ENCODE data around the gene MYL5.
"Not testable (repeated sequence)": the region's sequence is repeated elsewhere in the genome, so short reads cannot be mapped to it uniquely, and the experiment has no call there.

The MYL5 gene

GRCh38 chr4:684623-685327 is 10.4 kb downstream of the MYL5 start:
- no peak for DNase-seq (ENCODE audit: low read depth in 2 of 2)

DNA sequence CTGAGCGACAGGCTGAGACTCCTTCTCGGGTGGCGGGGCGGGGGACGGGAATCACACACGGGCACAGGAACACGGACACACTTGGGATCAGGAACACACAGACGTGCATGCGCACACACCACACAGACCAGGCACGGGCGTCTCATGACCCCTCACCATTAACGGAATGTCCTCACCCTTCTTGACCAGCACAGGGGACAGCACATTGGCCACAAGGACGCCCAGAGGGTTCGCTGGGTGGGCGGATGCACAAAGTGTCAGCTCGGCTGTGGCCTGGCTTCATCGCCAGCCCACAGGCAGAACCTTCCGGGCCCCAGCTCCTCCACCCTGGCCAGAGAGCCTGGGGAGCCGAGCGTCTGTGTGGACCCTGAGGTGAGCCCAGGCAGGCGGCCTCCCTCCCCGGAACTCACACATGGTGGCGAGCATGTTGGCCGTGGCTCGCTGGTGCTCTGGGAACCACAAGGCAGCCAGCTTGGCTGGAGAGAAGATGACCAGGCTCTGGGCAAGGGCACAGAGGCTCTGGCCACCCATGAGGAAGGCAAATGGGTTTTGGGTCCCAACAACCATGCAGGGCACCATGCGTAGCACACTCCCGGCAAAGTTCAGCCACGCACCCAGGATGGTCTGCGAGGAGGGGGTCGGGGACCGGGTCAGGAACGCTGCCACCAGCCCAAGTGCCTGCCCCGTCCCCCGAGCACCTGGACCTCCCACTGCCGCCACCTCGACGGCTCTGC is 11.5 kb downstream of the MYL5 start:
- DNase-seq (ENCODE audit: low read depth in 2 of 2) = no peak

GRCh38 chr4:686413-687040 is 12.2 kb downstream of the MYL5 start:
- DNase-seq (ENCODE audit: low read depth in 2 of 2) = no peak

DNA sequence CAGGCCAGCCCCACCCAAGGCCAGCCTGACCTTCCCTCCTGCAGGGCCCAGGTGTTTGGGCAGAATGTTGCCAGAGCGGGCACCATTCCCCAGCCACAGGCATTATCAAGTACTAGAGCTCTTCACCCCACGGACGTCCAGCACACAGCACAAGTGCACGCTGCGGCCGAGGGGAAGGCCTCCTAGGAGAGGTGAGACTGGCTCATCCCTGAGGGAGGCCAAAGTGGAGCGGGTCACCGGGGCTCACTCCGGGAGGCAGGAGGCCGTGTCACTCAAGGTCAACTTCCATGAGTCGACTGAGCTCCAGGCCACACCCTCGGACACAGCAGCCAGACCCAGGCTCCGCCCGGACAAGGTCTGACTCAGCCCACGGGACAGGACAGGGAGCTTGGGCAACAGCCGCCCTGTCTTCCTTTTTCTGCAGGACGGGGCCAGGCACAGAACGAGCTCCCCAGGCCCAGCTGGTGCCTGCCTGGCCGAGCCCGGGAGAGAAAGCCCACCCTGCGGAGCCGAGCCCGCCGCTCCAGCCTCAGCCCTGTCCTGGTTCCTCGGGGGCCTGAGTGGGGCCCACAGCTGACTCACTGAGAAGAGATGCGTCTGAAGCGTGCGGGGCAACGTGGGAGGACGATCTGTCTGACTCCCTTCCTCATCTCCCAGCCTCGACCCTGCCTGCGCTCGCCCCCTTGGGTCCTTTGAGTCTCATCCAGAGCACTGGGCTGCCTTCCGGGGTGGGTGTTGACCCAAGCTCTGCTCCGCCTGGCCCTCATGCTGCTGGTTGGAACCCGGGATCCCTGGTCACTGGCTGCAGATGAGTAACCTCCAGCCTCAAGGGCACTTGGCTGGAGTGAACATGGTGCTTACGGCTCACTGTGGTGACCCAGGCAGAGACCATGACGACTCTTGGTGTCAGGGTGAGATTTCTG is 13.0 kb downstream of the MYL5 start:
- no peak for DNase-seq (ENCODE audit: low read depth in 2 of 2)

DNA sequence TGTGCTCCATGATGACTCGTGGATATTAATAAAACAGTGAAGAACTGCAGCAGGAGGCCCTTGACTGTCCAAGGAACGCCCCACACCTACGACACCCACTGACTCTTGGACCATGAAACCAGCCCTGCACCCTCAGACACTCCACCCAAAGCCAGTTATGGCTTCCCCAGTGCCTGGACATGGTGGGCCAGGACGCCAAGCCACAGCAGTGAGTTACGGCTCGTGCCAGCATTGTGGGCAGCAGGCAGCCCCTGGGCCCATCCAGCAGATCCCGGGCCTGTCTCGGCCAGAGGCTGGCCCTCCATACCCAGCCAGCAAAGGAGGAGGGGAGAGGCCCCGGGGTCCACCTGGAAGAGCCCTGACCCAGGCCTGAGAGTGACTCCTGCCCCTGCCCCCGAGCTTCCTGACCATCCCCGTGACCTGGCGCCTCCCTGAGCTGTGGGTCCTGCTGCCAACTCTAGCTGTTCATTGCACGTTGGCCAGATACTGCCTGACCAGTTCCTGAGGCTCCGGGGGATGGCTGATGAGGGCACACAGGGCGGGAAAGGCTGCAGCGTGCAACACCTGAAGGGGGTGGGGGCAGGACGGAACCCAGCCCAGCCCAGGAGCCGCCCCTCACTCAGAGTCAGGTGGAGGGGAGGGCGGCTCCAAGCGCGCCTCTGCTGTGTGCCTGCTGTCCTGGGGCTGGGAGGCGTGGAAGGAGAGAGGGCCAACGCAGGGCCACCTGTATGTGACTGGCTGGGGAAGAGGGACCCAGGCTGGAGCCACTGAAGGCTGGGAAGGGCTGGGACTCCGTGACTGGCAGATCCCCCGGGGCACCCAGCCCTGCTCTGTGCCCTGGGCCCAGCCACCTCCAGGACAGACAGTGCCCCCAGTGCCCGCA is 13.9 kb downstream of the MYL5 start:
- DNase-seq (ENCODE audit: low read depth in 2 of 2) = no peak

- DNase-seq (ENCODE audit: low read depth in 2 of 2) = no peak
These were observed 14.7 kb downstream of the MYL5 start, which contains the start of gene SLC49A3 for GRCh38 chr4:688854-689681. TSS of gene SLC49A3 (minus strand) at chr4:689151. CDS start at chr4:689127, 24 bp downstream.

- DNase-seq (ENCODE audit: low read depth in 2 of 2) = no peak
These were observed 15.4 kb downstream of the MYL5 start for GRCh38 chr4:689723-690122.

- DNase-seq (ENCODE audit: low read depth in 2 of 2) = no peak
These were observed 18.6 kb downstream of the MYL5 start for GRCh38 chr4:692771-693554.

DNA sequence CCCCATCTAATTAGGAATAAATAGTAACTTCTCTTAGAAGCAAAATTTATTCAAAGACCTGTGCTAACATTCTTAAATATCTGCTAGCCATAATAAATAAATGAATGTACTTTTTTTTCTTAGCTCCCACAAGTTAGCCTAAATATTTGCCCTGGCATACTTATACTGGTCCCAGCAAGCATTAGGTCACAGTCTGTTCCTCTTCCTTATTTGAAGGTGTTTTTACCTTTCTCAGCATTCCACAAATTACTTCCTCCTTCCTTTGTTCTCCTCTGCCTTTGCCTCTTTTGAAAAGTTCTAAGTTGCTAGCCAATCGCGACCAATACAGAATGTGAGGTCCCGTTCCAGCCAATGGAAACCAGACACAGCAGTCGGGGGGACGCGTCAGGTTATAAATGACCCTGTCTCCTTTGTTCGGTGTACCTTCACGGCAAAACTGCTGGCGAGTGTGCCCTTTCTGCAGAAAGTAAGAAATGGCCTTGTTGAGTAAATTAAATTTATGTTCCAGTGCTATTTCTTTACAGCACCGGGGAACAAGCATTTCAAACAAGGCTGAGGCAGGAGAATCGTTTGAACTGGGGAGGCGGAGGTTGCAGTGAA is 20.1 kb downstream of the MYL5 start:
- DNase-seq (ENCODE audit: low read depth in 2 of 2) = not testable (repeated sequence)

DNA sequence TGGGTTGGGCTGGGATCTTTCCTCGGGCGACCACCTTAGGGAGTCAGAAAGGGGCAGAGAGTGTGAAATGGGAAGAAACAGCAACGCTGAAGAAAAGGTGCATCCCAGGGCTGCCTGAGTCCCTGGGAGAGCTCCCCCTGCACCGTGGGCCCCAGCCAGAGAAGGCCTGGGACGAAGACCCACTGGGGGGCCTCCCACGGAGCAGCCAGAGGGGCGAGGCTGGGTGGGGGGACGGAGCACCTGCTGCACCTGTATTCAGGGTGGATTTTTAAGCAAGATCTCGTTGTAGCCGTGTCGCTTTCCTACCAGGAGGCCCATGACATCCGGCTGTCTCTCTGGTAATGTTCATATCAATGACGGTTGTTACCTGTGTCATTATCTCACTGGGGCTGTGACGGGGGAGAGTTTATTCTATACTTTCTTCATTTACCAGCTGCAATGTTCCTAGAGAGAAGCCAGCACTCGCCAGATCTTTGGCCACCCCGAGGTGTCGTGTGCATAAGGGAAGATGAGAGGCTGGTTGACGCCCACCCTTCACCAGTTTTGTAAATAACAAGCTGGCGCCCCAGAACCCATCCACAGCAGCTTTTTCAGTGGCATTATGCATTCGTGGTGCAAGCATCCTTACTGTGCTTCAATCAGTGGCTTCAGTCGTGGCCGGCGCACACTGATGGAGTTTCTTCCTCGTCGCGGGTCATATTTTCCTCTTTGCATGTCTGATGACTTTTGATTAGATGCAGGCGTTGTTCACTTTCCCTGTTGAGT is 25.7 kb downstream of the MYL5 start:
- DNase-seq (ENCODE audit: low read depth in 2 of 2) = no peak

DNA sequence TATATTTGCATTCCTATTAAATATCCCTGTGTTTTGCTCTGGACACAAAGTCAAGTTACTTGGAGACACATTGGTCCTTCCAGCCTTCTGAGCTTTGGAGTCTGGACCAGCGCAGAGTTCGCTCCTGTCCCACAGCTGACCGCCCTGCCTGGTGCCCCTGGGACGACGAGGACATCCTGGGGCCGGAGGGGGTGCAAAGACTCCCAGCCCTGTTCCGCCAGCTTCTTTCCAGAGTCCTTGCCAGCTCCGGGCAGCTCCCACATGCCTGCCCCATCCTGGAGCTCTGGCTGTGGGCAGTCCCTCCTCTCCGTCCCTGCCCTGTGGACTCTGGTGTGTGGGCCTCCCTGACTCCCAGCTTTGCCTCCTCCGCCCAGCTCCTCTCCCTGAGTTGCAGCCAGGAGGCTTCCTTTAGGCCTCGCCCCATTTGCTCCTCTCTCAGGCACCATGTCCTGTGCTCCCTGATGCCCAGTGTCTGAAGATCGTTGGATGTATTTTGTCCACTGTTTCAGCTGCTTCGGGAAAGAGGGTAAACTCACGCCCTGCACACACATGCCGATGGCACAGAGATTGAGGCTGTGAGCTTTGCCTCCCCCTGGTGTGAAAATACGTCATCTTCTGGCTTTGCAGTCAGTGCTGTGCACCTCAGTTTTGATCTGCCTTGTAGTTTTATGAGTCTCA is 26.4 kb downstream of the MYL5 start:
- no peak for DNase-seq (ENCODE audit: low read depth in 2 of 2)

DNA sequence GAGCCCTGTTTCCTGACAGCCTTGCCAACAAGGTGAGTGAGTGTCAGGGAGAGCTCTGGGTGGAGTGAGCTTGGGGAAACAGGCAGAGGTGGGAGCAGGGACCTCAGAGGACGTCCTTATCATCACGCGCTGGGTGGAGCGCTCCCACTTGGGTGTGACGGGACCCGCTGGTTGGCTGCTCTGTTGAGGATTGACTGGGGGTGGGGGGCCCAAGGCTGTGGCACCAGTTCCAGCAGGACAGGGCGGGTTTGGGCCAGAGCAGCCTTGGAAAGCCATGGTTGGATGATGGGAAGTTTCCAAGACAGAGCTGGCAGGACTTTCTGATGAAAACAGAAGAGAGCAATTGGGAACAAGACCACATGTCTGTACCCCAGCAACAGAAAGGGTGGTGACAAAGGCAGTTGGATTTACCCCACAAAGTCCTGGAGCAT is 28.3 kb downstream of the MYL5 start:
- DNase-seq (ENCODE audit: low read depth in 2 of 2) = no peak

DNA sequence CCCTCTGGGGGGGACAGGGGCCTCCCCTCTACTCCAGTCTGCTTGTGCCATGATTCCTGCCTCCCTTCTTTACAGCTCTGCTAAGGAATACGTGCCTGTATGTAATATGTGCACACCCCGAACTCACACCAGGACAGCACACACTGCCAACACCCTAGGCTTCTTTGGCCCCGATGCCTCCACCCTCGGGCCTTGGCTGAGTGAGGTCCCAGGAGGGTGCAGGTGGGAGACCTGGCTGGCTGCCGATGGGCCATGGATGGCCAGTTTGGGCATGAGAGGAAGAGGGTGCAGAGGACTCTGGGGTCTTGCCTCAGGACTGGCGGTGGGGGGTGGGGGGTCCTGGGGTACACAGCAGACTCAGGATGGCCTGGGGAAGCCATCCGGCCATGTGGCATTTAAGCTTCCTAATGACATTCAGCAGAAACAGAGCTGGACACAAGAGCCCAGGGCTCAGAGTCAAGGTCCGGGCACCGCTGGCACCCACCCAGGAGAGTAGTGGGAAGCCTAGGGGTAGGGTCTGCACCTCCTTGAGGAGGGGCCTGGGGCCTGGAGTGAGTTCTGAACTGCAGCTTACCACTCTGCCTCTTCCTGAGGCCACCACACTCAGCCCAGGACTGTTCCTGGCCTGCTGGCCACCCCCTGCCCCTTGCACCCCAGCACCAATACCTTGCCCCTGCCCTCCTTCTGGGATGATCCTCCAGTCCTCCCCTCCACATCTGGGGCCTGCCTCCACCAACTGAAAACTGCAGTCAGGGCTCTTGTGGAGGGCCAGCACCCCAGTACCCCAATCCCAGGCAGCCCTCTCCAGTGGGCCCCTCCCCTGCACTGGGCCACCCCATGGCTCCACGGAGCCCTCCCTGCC is 29.2 kb downstream of the MYL5 start:
- no peak for DNase-seq (ENCODE audit: low read depth in 2 of 2)

DNA sequence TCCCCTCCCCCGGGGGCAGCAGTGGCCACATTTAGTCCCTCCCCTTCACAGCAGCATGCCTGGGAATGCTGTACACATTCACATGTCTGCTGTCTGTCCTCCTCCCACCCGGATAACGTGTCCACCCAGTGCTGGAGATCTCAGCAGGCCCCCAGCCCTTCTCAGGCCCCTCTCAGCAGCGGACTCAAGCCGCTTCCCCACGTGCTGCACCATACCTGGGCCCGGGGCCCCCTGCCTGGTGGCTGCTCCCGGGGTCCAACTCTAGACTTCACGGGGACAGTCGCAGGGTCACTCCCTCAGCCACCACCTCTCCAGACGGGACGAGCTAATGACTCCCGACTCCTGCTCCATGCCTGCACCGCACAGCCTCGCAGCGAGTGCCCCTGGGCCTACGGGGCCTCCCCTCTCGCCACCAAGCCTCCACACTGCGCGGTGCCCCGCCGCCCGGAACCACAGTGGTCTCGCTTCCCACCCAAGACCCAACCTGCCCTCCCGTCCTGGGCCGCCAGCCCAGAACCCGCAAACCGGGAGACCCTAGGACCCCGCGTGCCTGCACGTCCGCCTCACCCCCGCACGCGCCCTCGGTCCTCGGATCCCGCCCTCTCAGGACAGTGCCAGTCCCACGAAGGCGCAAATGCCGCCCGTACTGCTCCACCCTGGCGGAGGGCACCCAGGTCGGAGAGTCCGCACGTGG is 30.0 kb downstream of the MYL5 start:
- no peak for DNase-seq (ENCODE audit: low read depth in 2 of 2)

DNA sequence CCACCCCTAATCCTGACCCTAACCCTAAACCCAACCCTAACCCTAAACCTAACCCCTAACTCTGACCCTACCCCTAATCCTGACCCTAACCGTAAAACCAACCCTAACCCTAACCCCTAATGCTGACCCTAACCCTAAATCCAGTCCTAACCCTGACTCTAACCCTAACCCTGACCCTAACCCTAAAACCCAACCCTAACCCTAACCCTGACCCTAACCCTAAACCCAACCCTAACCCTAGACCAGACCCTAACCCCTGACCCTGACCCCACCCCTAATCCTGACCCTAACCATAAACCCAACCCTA is 30.6 kb downstream of the MYL5 start:
- DNase-seq (ENCODE audit: low read depth in 2 of 2) = no peak
